ENCODE measurements around the gene DCDC2.
"Not testable (repeated sequence)": the region's sequence is repeated elsewhere in the genome, so short reads cannot be mapped to it uniquely, and the experiment has no call there.

The DCDC2 gene

DNA sequence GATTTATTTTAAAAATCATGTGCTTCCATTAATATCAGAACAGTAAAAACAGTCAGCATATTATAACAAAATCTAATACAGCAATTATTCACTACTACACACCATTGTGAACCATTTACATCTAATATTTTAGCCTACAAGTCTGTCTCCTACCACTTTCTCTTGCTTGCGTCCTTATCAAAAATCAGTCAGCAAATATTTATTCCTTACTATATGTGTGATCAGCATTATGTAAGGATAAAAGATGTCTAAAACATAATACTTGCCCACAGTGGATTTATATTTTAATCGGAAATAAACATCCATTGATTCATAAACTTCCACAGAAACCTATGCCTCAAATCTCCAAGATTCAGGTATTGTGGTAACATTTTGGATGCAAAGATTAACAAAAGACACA is 132.0 kb downstream of the DCDC2 start:
- no peak for DNase-seq (ENCODE audit: low read depth in 3 of 3)

DNA sequence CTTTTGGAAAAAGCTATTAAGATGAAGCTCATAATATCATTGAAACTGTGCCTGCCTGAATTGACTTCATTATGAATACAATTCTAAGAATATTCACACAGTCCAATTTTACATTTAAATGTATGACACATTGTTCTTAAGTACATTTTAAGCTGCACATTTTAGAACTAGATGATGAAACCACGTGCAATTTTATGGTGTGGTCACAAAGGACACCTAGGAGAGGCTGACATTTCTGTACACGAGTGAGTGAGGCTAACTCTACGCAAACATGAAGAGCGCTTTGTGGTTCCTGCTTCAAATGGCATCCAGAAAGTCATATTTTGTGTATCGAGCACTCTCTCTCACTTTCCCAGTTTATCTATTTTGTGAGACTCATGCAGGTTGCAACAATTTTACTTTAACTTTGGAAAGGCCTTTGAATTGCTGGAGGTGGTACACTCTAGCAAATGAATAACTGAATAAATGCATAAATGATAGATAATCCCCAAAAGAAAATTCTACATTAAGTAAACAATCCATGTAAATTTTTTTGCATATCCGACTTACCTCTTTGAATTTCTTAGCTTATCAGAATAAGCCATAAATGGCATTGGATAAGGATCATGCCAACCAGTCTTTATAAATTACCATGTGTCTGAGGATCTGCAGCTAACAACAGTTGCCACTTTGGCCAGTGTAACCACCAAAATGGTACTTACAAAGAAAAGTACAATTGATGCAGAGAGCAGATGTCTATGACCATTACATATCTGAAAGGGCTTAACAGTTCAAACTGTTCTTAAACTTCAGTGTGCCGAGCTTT is 134.5 kb downstream of the DCDC2 start:
- no peak for DNase-seq (ENCODE audit: low read depth in 3 of 3)

DNA sequence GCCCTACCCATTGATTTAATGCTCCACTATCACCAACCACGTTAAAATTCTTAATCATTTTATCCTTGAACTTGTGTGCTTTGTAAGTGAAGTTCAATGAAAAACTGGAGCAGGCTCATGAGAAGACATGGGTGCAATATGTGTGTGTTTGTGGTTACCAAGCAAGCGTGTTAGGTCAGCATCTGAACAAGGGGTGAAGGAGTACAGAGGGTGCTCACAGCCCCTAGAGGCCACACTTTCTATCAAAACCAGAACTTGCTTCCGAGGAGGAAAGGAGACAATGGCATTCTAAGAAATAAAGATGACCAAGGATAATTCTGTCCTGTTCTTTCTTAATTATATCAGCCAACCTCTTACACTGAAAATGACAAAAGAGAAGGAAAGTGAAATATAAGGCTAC is 138.2 kb downstream of the DCDC2 start:
- DNase-seq (ENCODE audit: low read depth in 3 of 3): no peak

DNA sequence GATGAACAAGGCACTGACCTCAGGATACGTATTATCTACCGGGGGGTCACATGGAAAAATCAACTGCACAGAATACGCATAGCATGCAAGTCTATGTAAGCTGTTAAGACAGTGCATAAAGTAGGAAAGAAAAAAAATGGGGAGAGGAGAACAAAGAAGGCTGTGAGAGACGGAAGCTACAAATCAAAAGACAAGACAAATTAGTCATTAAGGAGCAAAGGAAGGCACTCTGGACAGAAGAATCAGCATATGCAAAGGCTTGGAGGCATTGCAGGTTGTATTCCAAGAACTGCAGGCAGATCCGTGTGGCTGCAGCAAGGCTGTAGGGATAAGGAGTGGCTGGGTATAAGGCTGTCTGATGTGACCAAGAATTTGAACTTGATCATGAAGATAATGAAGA is 142.9 kb downstream of the DCDC2 start:
- DNase-seq (ENCODE audit: low read depth in 3 of 3): no peak

DNA sequence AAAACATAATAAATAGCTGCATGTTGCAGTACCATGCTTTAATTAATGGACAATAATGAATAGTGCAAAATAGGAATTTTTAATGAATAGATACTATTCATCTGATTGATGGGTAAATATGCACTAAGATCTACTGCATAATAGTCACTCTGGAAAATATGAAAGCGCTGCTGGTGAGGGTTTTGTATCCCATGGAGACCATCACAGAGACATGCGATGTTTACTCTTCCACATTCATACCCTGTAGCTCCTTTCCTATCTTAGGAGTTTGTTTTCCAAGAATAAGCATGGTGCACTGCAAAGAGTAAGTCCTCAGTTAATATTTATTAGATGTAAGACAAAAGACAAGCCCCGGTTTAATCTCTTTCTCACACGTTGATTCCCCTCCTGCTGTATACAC is 150.4 kb downstream of the DCDC2 start:
- DNase-seq (ENCODE audit: low read depth in 3 of 3): no peak

DNA sequence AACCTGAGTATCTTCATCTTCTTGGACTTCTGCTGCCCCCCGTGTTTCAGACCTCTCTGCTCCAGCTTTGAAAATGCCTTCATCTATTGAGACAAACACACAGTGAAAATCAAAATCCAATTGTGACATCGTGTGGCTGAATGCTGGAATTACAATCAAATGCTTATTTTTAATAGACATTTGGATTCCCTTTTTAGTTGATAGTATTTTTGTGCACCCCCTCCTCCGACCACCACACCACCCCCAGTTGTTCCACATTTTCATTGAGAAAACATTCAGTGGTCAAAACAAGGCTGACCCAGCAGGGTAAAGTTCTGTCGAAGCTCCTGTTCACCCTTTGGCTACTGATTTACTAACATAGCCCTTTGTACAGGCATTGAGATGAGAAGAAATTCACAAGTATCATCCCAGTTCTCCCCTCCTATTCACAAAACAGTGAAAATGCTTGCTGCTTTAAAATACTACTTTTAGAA is 152.8 kb downstream of the DCDC2 start:
- DNase-seq (ENCODE audit: low read depth in 3 of 3): no peak

DNA sequence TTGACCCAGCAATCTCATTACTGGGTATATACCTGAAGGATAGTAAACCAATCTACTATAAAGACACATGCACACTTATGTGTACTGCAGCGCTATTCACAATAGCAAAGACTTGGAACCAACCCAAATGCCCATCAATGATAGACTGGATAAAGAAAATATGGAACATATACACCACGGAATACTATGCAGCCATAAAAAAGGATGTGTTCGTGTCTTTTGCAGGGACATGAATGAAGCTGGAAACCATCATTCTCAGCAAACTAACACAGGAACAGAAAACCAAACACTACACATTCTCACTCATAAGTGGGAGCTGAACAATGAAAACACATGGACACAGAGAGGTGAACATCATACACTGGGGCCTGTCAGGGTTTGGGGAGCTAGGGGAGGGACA is 153.7 kb downstream of the DCDC2 start:
- not testable (repeated sequence) for DNase-seq (ENCODE audit: low read depth in 3 of 3)

DNA sequence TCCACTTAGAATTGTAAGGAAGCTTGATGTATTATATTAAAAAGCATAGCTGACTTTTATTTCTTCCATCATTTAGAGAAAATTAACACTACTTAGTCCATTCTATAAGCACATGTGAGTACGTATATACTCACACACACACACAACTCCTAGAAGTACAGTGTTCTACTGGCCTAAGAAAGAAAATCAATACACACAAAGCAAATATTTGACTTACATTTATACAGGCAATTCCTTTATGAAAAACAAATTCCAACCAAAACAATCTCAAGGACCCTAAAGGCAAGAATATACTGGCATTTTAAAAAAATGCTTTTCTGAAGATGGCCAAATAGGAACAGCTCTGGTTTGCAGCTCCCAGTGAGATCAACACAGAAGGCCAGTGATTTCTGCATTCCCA is 160.0 kb downstream of the DCDC2 start:
- DNase-seq (ENCODE audit: low read depth in 3 of 3): no peak

DNA sequence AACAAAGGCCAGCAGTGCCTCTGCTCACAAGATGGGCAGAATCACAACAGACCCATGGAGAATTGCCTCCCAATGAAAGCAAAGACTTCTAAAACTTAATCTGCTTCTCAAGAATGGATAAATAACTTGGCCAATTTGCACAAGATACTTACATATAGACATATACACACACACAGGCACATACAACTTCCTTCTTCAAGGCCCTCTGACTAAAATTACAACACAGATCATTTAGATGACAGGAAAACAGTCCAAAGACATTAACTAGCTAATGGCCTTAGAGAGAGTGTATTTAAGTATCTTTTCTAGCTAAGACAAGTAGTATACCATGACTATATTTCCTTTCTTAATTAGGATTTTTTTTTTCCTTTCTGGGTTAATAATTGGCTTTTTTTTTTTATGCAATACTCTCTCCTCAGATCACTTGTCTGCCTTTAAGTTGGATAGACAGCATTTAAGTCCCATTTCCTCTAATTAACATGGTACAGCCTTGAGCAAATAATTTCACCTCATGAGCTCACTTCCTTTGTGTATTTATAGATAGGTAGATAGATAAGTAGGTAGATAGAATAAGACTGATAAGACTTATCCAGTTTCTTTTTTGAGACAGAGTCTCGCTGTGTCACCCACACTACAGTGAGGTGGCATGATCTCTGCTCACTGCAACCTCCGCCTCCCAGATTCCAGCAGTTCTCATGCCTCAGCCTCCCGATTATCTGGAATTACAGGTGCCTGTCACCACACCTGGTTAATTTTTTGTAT is 161.8 kb downstream of the DCDC2 start:
- DNase-seq (ENCODE audit: low read depth in 3 of 3): no peak

DNA sequence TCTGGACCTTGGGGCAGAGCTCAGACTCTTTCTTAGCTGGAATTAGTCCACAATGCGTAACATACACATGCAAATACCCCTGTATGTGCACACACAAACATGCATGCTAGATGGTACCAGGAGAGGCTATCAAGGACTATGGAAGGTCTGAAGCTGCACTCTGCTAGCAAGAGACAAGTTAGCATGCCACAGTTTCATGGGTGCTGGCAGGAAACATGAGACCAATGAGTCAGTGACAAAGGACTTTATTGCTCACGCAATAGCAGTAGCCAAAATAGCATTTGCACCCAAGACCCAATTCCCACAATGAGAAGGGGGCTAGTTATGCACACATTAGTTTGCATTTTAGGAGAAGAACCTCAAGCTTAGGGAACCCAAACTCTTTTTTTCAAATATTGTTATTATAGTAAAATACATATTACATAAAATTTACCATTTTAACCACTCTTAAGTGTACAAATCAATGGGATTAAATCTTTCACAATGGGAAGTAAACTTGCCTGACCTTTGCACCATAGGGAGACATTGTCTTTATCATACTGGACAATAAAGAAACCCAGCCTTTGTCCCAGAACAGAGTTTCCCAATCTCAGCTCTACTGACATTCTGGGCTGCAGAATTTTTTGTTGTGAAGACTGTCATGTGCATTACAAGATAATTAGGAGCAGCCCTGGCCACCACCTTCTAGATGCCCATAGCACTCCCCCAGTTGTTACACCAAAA is 162.7 kb downstream of the DCDC2 start:
- DNase-seq (ENCODE audit: low read depth in 3 of 3): no peak

DNA sequence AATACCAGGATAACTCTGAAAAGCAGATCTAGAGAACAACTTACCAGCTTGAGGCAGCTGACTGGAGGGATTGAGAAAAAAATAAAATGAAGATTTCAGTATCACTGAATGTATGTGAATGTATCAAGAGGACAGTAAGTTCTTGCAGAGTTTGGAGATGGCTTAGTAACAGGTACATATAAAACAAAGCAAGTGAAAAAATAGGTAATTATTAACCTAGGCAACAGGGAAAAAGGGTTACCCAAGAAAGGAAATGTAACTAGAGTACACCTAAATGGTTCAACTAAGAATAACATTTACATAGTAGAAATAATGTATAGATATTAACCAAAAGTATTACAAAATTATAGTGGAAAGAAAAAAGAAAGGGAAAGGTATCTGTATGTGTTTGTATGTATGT is 164.5 kb downstream of the DCDC2 start:
- DNase-seq (ENCODE audit: low read depth in 3 of 3): no peak

DNA sequence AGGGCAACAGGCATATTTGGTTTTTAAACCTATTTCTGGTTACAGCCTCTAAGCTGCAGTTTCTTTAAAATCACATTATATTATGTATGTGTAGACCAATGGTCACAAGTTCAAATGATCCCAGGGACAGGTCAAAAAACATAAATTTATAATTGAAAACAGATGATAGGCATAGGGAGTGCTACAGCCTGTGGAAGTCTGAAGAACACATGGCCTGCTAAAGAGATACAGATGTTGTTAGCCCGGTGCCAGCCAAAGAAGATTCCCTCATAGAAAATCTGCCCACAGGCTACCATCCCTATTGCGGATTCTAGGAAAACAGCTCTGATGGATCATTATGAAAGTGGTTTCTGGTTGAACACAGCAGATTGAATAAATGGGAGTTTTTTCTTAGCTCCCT is 166.5 kb downstream of the DCDC2 start:
- no peak for DNase-seq (ENCODE audit: low read depth in 3 of 3)

DNA sequence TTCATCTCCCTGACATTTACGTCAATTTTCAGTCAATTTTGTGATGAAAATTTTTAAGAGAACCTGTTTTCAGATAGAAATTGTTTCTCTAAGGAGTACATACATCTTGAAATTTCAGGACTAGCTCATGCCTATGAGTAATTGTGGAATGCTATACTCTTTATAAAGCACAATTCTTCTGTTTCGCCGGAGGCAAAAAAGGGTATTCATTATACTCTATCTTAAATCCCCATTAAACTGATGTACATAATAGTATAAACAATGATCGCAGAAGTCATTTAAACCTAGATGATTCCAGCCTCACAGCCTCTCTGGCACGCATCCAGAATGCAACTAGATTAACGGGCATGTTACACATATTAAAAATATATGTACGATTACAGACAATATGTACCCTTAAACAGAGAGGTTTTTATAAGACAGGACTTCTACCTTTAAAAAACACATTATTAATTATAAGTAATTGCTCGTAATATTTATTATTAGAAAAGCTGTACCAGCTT is 169.2 kb downstream of the DCDC2 start:
- no peak for DNase-seq (ENCODE audit: low read depth in 3 of 3)

DNA sequence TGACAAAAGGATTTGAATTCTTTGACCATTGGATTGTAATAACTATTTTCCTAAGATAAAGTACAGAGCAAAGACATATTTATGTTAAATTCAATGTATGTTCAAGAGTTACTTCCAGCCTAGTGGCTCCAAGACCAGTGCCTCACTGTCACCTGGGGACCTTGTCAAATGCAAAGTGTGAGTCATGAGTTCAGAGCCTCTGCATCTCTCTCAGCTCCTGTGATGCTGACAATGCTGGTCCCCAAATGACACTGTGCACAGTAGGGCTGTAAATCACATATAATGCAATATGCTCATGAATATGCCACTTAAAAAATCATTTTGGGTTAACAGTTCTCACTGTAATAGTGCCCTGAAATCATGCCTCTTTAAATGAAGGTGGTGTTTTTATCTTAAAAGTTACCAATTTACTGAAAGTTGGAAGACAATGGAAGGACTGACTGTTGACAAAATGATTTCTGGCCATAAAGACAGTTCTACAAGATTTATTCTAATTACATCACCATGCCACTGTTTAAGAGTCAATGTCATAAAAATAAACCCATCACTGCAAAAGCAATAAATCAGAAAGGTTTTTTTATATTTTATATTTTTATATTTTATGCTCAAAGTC is 169.8 kb downstream of the DCDC2 start:
- no peak for DNase-seq (ENCODE audit: low read depth in 3 of 3)

DNA sequence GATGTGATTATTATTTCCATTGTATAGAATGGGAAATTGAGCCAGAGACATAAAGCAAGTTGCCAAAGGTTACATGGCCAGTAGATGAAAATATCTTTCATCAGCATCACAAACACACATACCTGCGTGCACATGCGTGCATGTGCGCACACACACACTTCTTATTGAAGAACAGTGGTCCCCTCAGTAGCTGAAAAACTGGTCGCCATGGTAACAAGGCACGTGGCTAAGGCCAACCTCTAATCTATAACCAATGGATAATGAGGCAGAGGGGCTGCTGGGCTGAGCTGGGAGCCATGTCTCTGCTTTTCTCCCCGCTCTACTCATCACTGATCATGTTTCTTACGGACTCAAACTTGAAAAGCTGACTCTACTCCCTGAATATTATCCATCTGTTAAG is 171.5 kb downstream of the DCDC2 start:
- no peak for DNase-seq (ENCODE audit: low read depth in 3 of 3)

DNA sequence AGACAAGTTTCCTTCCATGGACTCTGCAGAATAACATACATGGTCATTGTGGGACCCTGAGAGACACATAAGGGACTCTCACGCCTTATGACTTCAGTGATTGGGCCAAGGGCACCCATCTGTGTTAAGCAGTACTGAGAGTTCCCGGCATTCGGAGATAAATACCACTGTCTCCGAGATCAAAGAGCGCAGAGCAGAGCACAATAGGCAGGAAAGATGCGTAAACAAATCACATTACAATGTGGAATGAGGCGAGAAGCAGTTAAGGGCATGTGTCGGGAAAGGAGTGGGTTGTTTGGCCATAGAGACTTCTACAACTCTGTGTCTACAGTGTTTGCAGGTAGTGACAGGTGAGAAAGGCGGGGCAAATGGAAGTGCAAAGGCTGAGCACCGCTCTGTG is 174.3 kb downstream of the DCDC2 start:
- no peak for DNase-seq (ENCODE audit: low read depth in 3 of 3)

DNA sequence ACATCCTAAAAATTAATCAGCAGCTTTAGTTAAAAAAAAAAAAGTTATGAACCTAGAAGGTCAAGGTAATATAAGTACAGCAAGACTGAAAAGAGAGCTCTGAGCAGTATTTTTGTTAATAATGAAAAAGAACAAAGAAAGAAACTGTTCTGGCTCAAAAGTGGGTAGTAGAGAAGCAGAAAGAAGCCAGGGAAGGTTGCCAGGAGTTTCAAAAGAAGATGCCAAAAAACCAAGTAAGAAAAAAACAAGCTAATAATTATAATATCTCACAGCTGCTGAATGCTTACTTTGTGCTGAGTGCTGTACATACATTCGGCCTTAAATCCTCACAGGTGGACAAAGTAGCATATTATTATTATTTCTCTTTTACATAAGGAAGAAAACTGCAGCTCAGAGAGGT is 200.0 kb downstream of the DCDC2 start:
- DNase-seq (ENCODE audit: low read depth in 3 of 3): no peak

DNA sequence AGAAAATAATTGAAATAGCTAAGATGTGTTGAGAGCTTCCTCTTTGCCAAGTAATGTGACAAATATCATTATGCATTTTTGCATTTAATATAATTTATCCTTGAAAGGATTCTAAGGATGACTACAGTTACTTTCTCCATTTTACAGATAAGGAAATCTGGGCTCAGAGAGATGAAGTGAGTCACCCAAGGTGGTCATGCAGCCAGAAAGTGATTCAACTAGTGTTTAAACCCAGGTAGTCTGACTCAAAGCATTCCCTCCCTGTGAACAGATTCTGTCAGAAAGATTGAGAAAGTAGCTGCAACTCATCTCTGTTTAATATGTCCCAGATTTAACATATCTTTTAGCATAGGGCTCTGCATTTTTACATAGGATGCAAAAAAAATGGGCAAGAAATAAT is 203.7 kb downstream of the DCDC2 start:
- DNase-seq (ENCODE audit: low read depth in 3 of 3): no peak

DNA sequence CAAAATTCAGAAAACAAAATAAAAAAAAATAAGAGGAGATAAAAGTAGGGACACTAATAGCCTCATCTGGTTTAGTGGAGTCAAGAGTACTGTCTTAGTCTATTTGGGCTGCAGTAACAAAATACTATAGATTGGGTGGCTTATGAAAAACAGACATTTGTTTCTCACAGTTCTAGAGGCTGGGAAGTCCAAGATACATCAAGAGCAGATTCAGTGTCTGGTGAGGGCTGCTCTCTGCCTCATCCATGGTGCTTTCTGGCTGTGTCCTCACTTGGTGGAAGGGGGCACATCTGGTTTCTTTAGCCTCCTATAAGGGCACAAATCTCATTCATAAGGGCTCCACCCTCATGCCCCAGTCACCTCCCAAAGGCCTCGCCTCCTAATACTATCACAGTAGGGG is 205.8 kb downstream of the DCDC2 start:
- DNase-seq (ENCODE audit: low read depth in 3 of 3): no peak

DNA sequence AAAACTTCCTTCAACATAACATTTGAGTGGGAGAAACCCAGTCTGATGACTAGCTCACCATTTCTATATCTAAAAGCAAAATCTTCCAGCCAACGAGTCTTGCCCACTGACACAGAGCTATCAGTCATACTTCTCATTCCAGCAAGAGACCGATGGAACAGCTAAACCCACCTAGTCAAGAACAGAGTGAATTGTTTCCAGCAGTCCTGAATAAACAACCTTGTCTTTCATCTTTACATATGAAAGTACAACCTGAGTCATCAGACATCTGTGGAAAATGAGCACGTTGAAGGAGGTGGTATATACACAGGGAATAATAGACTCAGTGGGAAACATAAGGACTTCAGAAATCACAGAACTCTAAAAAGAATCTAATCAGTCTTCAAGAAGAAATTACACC is 208.0 kb downstream of the DCDC2 start:
- no peak for DNase-seq (ENCODE audit: low read depth in 3 of 3)

DNA sequence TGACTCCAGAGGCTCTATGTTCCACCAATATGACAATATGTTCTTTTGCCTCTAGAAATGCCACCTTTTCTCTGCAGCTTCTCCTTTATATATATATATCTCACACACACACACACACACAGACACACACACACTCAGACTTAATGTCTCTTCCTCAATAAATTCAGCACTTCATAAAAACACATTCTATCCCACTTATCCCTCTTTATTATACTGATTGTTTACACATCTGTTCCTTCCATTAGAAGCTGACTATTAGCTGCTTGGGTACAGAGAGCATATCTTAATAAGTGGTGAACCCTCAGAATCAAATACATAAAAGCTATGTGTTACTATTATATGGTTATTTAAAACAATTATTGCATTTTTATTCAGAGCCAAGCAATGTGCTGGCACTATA is 208.6 kb downstream of the DCDC2 start:
- no peak for DNase-seq (ENCODE audit: low read depth in 3 of 3)

DNA sequence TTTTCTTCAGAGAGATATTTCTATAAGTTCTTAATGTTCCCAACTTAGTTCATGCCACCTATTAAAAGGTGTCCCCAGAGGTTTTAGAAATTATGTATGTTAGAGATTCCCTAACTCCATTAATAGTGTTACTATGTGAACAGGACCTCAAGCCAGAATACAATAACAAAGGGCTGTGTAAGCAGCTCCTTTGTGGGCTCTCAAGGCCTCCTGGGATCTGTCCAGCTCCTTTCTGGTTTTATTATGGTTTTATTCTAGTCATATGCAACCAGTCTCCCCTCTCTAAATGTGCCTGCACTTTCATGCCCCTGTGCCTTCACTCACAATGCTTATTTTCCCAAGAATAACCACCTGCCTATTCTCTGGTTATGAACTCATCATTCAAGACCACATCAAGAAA is 209.2 kb downstream of the DCDC2 start:
- no peak for DNase-seq (ENCODE audit: low read depth in 3 of 3)

All from stimulated activated CD4-positive, alpha-beta T cell treated with anti-CD3 and anti-CD28 coated beads, TNF-alpha, amount 100 ng/mL, for 24 hours (primary cell).